B cell (primary cell): Measurements from ENCODE around the gene MUC5AC. TPM values are rescaled to one million over a fixed set of nuclear protein-coding genes. Genes with fewer than 3 reads are reported as not detected.

Experiments used
- ATAC-seq: fragments of 200-7000 bp; cut with Tn5 transposase; one replicate; pipeline ENCODE4 v1.10.0; 2021; ENCODE audit warnings: low read depth, mild to moderate bottlenecking, moderate number of reproducible peaks, moderate library complexity
- CTCF ChIA-PET: fragments of 350-600 bp; sonication (Branson Sonifier 250); formaldehyde crosslinking; loops from one replicate; lab custom pipeline; 2021; ENCODE audit warnings: antibody characterized with exemption, inconsistent platforms; lab: Charles Lee
- POLR2A ChIA-PET: fragments of 350-600 bp; sonication (Branson Sonifier 250); formaldehyde crosslinking; loops from one replicate; lab custom pipeline; 2021; ENCODE audit warnings: antibody characterized with exemption; lab: Charles Lee
- DNase-seq: peaks from one replicate; pipeline ENCODE4 v3.0.0; 2013
- H2AFZ ChIP-seq: 2 replicates; pipeline ENCODE4 v1.6.1; 2012; ENCODE audit warnings: mild to moderate bottlenecking, low read depth, low read length; ENCODE audit not compliant: insufficient read depth, poor library complexity, severe bottlenecking
- H3K27ac ChIP-seq, 2 donors: 1 replicate in 1 of 2; 2 replicates in 1 of 2; pipeline ENCODE4 v1.5.1; 2012 to 2013; ENCODE audit warnings: low read length in 2 of 2, mild to moderate bottlenecking in 2 of 2, moderate library complexity in 1 of 2
- H3K27me3 ChIP-seq, 4 experiments: fragments of 200-600 bp in 1 of 4; sonication (generic) in 1 of 4; replicated peaks in 1 of 4; 1 replicate in 2 of 4; 2 replicates in 2 of 4; pipeline versions ENCODE4 v1.6.1 to v1.7.0; 2013 to 2016; ENCODE audit warnings: low read length in 3 of 4, mild to moderate bottlenecking in 2 of 4, mixed read lengths in 1 of 4, moderate library complexity in 1 of 4; ENCODE audit not compliant: insufficient read depth in 4 of 4, control insufficient read depth in 3 of 4; ENCODE audit errors: control extremely low read depth in 1 of 4
- H3K36me3 ChIP-seq, 2 experiments: replicated peaks in 1 of 2; 1 replicate in 1 of 2; 2 replicates in 1 of 2; pipeline versions ENCODE4 v1.6.1 to v1.7.1; 2013; ENCODE audit warnings: low read length in 1 of 2; ENCODE audit not compliant: insufficient read depth in 2 of 2, control insufficient read depth in 1 of 2; ENCODE audit errors: control extremely low read depth in 1 of 2, extremely low read depth in 1 of 2
- H3K4me1 ChIP-seq, 2 donors: fragments of 200-600 bp in 1 of 2; sonication (generic) in 1 of 2; 1 replicate in 1 of 2; 2 replicates in 1 of 2; pipeline versions ENCODE4 v1.5.1 to v1.6.1; 2013 to 2017; ENCODE audit warnings: low read length in 2 of 2; ENCODE audit not compliant: control insufficient read depth in 2 of 2, insufficient read depth in 2 of 2
- H3K4me2 ChIP-seq: replicated peaks from 2 replicates; pipeline ENCODE3; 2012; ENCODE audit warnings: mild to moderate bottlenecking, low read depth, low read length; ENCODE audit not compliant: poor library complexity, severe bottlenecking
- H3K4me3 ChIP-seq, 5 experiments: fragments of 200-600 bp in 1 of 5; sonication (generic) in 1 of 5; 1 replicate in 3 of 5; 2 replicates in 2 of 5; pipeline versions ENCODE4 v1.5.1 to v1.7.0; 2011 to 2016; ENCODE audit warnings: low read length in 4 of 5, mild to moderate bottlenecking in 4 of 5, low read depth in 2 of 5, control low read depth in 1 of 5, moderate library complexity in 1 of 5; ENCODE audit not compliant: insufficient read depth in 1 of 5; ENCODE audit errors: control extremely low read depth in 1 of 5, extremely low read depth in 1 of 5
- H3K79me2 ChIP-seq: fragments of 200-600 bp; sonication (generic); one replicate; pipeline ENCODE4 v1.6.0; 2016; ENCODE audit warnings: low read length; ENCODE audit not compliant: control insufficient read depth, insufficient read depth
- H3K9ac ChIP-seq: fragments of 200-600 bp; sonication (generic); 2 replicates; pipeline ENCODE4 v1.6.1; 2017; ENCODE audit warnings: mild to moderate bottlenecking, low read length, moderate library complexity
- H3K9me3 ChIP-seq, 3 donors: one replicate each; pipeline versions ENCODE4 v1.6.1 to v1.7.1; 2013; ENCODE audit warnings: low read length in 2 of 3; ENCODE audit not compliant: control insufficient read depth in 2 of 3, insufficient read depth in 1 of 3; ENCODE audit errors: control extremely low read depth in 1 of 3
- H4K20me1 ChIP-seq: 2 replicates; pipeline ENCODE4 v1.6.0; 2012; ENCODE audit warnings: mild to moderate bottlenecking, low read length; ENCODE audit not compliant: insufficient read depth, control insufficient read depth, poor library complexity, severe bottlenecking
- H3K27ac Mint-ChIP-seq: one replicate; pipeline ENCODE4 v1.8.0; 2021; ENCODE audit warnings: mixed read lengths
- H3K27me3 Mint-ChIP-seq: one replicate; pipeline ENCODE4 v1.8.0; 2021; ENCODE audit warnings: mixed read lengths
- H3K4me1 Mint-ChIP-seq: one replicate; pipeline ENCODE4 v1.8.0; 2021; ENCODE audit warnings: mixed read lengths
- H3K4me3 Mint-ChIP-seq: one replicate; pipeline ENCODE4 v1.8.0; 2021; ENCODE audit warnings: mixed read lengths
- H3K9me3 Mint-ChIP-seq: one replicate; pipeline ENCODE4 v1.8.0; 2022; ENCODE audit warnings: mixed read lengths; ENCODE audit not compliant: insufficient read depth
- CTCF ChIP-seq: fragments of 200-600 bp; IDR thresholded peaks from one replicate; pipeline ENCODE4 v1.8.0; 2022; ENCODE audit warnings: antibody characterized with exemption, mild to moderate bottlenecking
- EZH2 ChIP-seq: IDR thresholded peaks from 2 replicates; pipeline ENCODE4 v1.6.1; 2012; ENCODE audit warnings: borderline replicate concordance, low read depth, mild to moderate bottlenecking, moderate library complexity, low read length; ENCODE audit not compliant: insufficient read depth, poor library complexity, severe bottlenecking
- WGBS: methylation state at CpG from one replicate; pipeline ENCODE4 v1.1.5; 2013; ENCODE audit warnings: missing lambda C conversion rate; ENCODE audit not compliant: insufficient coverage; 5-methylcytosine and 5-hydroxymethylcytosine counted together
- intact Hi-C: fragments of 100-400 bp; cut with micrococcal nuclease; formaldehyde crosslinking; loops from one replicate; pipeline ENCODE4 v1.10.0; 2022
- polyA minus RNA-seq: library from RNA; depleted of rRNA, polyadenylated mRNA; stranded (reverse); fragments of >200 nt; gene quantifications from 2 replicates; pipeline ENCODE4 v1.2.3, GENCODE V29; 2012
- polyA plus RNA-seq: library from polyadenylated mRNA; depleted of rRNA; stranded (reverse); fragments of >200 nt; gene quantifications from 2 replicates; pipeline ENCODE4 v1.2.3, GENCODE V29; 2012
- total RNA-seq, 2 donors: library from RNA; stranded (reverse); fragments of 120-200 nt in 1 of 2; gene quantifications; 1 replicate in 1 of 2; 2 replicates in 1 of 2; pipeline versions ENCODE4 v1.2.3 to v1.2.4, GENCODE V29; 2013 to 2022

MUC5AC gene
- total RNA-seq (not detected in 2 replicates), polyA plus RNA-seq (not detected in 2 replicates), polyA minus RNA-seq (not detected in 2 replicates)
- not detected for total RNA-seq (2013)

GRCh38 chr11:1157645-1158591 is at the start of gene MUC5AC:
Gene MUC5AC, plus strand, starts transcription at chr11:1157953. Its CDS starts 47 bp downstream, at chr11:1158000.
- Mint-ChIP-seq H3K27ac (no peak within 1 kb of the TSS), H3K4me3 (no peak within 1 kb of the TSS), H3K4me1 (no peaks in the 10 kb centered on the region), H3K9me3 (no peaks in the 10 kb centered on the region), H3K27me3 (peaks cover 3% of the 10 kb centered on the region)
- no peak within 1 kb of the TSS for H3K9ac ChIP-seq
- no peaks in the 10 kb centered on the region for H4K20me1 ChIP-seq
- no peak for TF ChIP-seq EZH2
- no peak for TF ChIP-seq CTCF
- peaks cover 0 to 4% (median 0%) of the 10 kb centered on the region in 3 donors for H3K9me3 ChIP-seq
- ChIA-PET CTCF (no interaction called here), POLR2A (no interaction called here)
- H3K4me1 ChIP-seq: peaks cover 0 to under 1% of the 10 kb centered on the region in 2 donors
- no peaks in the 10 kb centered on the region for H3K36me3 ChIP-seq
- no peak within 1 kb of the TSS for H3K27ac ChIP-seq
- no peaks in the 10 kb centered on the region for H3K27me3 ChIP-seq
- no peak within 1 kb of the TSS for H3K4me3 ChIP-seq
- no peak within 1 kb of the TSS for H3K4me2 ChIP-seq
- no peak within 1 kb of the TSS for H2AFZ ChIP-seq
- ATAC-seq (no peak), DNase-seq (no peak)
- intact Hi-C loops: no loop called here
- no peaks in the 10 kb centered on the region for H3K79me2 ChIP-seq
- 91% methylated on average over 28 of the region's 32 CpGs for WGBS
